Measurements from ENCODE around the gene PDE10A. TPM values are rescaled to one million over a fixed set of nuclear protein-coding genes. Genes with fewer than 3 reads are reported as not detected.
"Not testable (repeated sequence)": the region's sequence is repeated elsewhere in the genome, so short reads cannot be mapped to it uniquely, and the experiment has no call there.

The PDE10A gene
- total RNA-seq, 1 donor from 2014 or later = 0.79 TPM

GRCh38 chr6:165556116-165556843 is 106.8 kb downstream of the PDE10A start:
- H3K27me3 ChIP-seq (ENCODE audit: control insufficient read depth, insufficient read depth, low read length) = no peaks in the 10 kb centered on the region
- DNase-seq (ENCODE audit: low read depth) (peak; percentile 91), FAIRE-seq (no peak)
- no peak overlapping the region for H3K4me3 ChIP-seq (ENCODE audit: low read depth, low read length)
- no peaks in the 10 kb centered on the region for H3K36me3 ChIP-seq (ENCODE audit: control insufficient read depth, insufficient read depth, low read length)
- TF ChIP-seq CTCF (IDR thresholded peaks at IDR 0.05; ENCODE audit: insufficient read depth, low read length, severe bottlenecking) = no peak

GRCh38 chr6:165554644-165555043 is 108.4 kb downstream of the PDE10A start:
- FAIRE-seq; H3K36me3 ChIP-seq (ENCODE audit: control insufficient read depth, insufficient read depth, low read length); H3K4me3 ChIP-seq (ENCODE audit: low read depth, low read length); H3K27me3 ChIP-seq (ENCODE audit: control insufficient read depth, insufficient read depth, low read length); DNase-seq (ENCODE audit: low read depth): not testable (repeated sequence)

- peak; percentile 52 for DNase-seq (ENCODE audit: low read depth)
- TF ChIP-seq CTCF (IDR thresholded peaks at IDR 0.05; ENCODE audit: insufficient read depth, low read length, severe bottlenecking) = no peak
- peak; percentile 13 for FAIRE-seq
- Histone ChIP-seq H3K27me3 (ENCODE audit: control insufficient read depth, insufficient read depth, low read length) (no peaks in the 10 kb centered on the region), H3K36me3 (ENCODE audit: control insufficient read depth, insufficient read depth, low read length) (no peaks in the 10 kb centered on the region), H3K4me3 (ENCODE audit: low read depth, low read length) (no peak overlapping the region)
These were observed 110.7 kb downstream of the PDE10A start for GRCh38 chr6:165552248-165552736.

GRCh38 chr6:165551828-165552227 is 111.2 kb downstream of the PDE10A start:
- no peak overlapping the region for H3K4me3 ChIP-seq (ENCODE audit: low read depth, low read length)
- no peak for FAIRE-seq
- no peaks in the 10 kb centered on the region for H3K36me3 ChIP-seq (ENCODE audit: control insufficient read depth, insufficient read depth, low read length)
- no peaks in the 10 kb centered on the region for H3K27me3 ChIP-seq (ENCODE audit: control insufficient read depth, insufficient read depth, low read length)
- TF ChIP-seq CTCF (IDR thresholded peaks at IDR 0.05; ENCODE audit: insufficient read depth, low read length, severe bottlenecking) = no peak
- no peak for DNase-seq (ENCODE audit: low read depth)

GRCh38 chr6:165548450-165548849 is 114.6 kb downstream of the PDE10A start:
- TF ChIP-seq CTCF (IDR thresholded peaks at IDR 0.05; ENCODE audit: insufficient read depth, low read length, severe bottlenecking) = no peak
- H3K4me3 ChIP-seq (ENCODE audit: low read depth, low read length) = no peak overlapping the region
- DNase-seq (ENCODE audit: low read depth) = no peak
- FAIRE-seq = no peak
- H3K36me3 ChIP-seq (ENCODE audit: control insufficient read depth, insufficient read depth, low read length) = no peaks in the 10 kb centered on the region
- no peaks in the 10 kb centered on the region for H3K27me3 ChIP-seq (ENCODE audit: control insufficient read depth, insufficient read depth, low read length)

GRCh38 chr6:165545806-165546205 is 117.2 kb downstream of the PDE10A start:
- TF ChIP-seq CTCF (IDR thresholded peaks at IDR 0.05; ENCODE audit: insufficient read depth, low read length, severe bottlenecking) = no peak
- Histone ChIP-seq H3K4me3 (ENCODE audit: low read depth, low read length) (no peak overlapping the region), H3K27me3 (ENCODE audit: control insufficient read depth, insufficient read depth, low read length) (no peaks in the 10 kb centered on the region), H3K36me3 (ENCODE audit: control insufficient read depth, insufficient read depth, low read length) (no peaks in the 10 kb centered on the region)
- no peak for FAIRE-seq
- no peak for DNase-seq (ENCODE audit: low read depth)
